Endometrium (tissue), 2 donors: ENCODE data around the gene GPD2.

Source experiments
- FAIRE-seq: peaks from 2 replicates; lab custom pipeline; 2012; peaks lifted over from hg19 to GRCh38; lab: Jason Lieb, UNC
- donor health status: control.
- donor health status: control.

The GPD2 gene

DNA sequence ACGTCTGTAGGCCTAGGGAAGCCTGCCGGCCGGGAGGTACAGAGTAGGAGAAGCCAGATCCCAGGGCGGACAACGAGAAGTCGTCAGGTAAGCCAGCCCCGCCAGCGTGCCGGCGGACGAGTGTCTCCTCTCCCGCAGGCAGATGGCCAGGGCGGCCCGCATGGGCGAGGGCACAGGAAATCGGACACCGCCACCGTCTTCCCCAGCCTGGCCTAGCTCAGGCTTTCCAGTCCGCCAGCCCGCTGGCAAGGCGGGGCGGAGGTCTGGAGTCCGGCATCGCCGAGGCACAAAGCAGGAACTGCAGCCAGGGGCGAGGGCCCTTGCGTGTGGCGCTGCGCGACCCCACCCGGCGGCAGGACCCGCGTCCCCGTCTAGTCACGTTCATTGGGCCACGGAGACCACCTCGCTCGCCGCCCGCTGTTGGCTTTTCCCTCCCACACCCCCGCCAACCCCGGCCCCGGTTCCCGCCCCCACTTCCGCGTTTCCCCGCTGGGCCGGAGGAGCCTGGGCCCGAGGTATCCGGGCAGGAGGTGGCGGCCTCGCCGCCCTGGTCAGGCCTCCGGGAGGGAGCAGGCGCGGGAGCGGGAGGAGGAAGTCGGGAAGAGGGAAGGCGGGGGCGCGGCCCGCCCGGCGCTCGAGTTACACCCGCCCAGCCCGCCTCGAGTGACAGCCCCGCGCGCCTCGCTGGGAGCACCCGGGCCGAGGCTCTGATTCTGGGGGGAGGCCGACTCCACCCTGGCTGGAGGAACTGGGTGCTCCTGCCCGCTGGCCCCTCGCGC, at the start of gene GPD2:
TSS of gene GPD2 (plus strand) at position 662 of the 779 bp plus-strand sequence. CDS start 39,727 bp downstream, outside the sequence.
- no peak for FAIRE-seq

DNA sequence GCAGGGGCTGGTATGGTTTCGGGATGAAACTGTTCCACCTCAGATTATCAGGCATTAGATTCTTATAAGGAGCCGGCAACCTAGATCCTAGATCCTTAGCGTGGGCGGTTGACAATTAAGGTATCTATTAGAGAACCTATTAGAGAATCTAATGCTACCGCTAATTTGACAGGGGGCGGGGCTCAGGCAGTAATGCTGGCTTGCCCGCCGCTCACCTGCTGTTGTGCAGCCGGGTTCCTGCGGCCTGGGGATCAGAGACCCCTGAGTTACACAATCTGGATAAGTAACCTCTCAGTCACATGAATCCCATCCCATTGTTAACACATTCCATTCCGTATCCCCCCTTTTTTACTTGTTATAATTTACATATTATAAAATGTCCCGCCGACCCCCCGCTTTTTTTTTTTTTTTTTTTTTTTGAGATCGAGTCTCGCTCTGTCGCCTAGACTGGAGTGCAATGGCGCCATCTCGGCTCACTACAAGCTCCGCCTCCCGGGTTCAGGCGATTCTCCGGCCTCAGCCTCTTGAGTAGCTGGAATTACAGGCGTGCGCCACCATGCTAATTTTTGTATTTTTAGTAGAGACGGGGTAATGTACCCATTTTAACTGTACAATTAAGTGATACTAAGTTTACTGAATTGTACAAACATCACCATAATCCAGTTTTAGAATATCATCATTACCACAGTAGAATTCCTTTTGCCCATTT, 42.0 kb upstream of the GPD2 start:
- no peak for FAIRE-seq

DNA sequence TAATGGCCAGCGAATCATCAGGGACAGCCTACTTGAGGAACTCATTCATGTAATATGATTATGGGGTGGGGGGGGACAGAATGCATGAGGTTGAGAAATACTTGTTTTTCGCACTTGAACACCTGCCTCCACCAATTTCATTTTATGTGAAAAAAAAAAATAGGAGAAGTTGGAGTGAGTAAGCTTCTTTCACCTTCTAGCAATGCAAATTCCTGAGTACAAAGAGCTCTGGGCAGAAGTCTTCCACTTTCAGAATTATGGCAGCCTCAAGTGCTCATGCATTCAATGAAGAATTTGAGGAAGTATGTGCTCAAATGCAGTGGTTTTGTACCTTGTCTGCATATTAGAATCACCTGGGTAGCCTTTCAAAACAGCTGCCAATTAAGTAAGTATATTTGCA, 40.1 kb upstream of the GPD2 start:
- no peak for FAIRE-seq

DNA sequence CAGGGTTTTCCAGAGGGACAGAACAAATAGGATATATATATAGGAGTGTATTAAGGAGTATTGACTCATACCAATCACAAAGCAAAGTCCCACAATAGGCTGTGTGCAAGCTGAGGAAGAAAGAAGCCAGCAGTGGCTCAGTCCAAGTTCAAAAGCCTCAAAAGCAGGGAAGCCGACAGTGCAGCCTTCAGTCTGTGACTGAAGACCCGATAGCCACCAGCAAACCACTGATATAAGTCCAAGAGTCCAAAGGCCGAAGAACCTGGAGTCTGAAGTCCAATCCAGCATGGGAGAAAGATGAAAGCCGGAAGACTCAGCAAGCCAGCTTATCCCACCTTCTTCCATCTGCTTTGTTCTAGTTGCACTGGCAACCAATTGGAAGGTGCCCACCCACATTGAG, 39.0 kb upstream of the GPD2 start:
- no peak for FAIRE-seq

DNA sequence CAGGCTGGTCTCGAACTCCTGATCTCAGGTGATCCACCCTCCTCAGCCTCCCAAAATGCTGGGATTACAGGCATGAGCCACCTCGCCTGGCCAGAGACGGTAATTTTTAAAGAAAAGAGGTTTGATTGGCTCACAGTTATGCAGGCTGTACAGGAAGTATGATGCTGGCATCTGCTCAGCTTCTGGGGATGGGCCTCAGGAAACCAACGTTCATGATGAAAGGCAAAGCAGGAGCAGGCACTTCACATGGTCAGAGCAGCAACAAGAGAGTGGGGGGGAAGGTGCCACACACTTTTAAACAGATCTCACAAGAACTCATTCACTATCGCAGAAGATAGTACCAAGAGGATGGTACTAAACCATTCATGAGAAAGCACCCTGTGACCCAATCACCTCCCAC, 38.0 kb upstream of the GPD2 start:
- no peak for FAIRE-seq

DNA sequence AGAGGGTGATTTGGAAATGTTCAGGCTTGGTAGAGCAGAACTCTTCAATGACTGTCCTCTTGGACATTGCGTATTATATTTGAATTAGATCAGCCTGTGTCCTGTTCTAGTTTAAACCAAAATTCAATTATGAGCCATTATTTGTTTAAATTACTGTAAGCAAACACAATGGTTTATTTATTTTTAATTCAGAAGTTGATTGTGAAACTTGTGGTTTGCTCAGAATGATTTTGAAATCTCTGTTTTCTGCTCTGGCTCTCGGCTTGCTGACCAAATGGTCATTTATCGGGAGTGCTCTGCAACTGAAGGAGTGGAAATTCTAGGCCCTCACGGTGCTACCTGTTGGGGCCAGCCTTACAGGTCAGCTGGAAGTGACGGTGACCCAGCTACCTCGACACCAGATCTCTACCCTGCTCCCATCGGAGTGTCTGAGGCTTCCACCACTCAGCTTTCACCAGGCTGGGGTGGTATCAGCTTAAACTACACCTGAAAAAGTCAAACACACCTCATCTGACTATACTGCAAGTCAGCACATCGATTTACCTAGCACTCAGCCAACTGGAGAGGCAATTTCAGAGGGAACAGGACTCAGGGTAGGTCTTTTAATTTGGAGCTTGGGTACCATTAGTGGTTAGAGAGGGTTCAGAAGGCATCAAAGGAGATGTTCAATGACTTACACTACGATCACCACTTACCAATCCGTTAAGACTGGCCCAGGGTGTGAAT, 36.8 kb upstream of the GPD2 start:
- FAIRE-seq = no peak

DNA sequence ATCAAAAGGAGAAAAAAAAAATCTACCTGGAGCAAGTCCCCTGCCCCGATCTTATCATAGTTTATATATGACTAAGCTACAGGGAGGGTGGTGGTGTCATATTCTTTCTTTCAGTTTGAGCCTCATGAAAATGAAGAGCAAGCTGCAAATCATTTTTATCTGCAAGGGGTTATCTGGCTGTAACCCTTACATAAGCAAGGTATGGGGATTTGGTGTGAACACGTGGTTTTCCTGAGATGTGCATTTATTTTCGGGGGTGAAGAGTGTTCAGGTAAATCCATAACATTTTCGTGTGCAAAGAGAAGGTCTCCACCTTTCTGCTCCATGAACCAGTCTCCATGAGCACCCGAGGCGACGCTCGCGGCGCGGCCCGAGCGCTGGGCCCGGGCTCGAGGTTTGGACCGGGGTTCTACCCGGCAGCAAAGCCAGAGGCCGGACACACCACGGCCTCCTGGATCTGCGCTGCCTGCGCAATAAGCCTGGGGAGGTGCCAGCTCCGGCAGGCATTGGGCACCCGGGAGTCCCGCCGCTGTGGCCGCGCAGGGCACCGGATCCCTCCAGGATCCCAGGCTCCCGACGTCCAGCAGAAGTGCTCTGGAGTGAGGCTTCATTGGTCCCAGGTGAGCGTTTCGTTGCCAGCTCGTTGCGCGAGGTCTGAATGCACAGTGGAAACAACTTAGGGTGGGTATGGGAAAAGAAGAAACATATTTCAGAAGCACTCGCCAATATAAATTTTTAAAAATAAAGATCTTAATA, 36.1 kb upstream of the GPD2 start:
- no peak for FAIRE-seq

DNA sequence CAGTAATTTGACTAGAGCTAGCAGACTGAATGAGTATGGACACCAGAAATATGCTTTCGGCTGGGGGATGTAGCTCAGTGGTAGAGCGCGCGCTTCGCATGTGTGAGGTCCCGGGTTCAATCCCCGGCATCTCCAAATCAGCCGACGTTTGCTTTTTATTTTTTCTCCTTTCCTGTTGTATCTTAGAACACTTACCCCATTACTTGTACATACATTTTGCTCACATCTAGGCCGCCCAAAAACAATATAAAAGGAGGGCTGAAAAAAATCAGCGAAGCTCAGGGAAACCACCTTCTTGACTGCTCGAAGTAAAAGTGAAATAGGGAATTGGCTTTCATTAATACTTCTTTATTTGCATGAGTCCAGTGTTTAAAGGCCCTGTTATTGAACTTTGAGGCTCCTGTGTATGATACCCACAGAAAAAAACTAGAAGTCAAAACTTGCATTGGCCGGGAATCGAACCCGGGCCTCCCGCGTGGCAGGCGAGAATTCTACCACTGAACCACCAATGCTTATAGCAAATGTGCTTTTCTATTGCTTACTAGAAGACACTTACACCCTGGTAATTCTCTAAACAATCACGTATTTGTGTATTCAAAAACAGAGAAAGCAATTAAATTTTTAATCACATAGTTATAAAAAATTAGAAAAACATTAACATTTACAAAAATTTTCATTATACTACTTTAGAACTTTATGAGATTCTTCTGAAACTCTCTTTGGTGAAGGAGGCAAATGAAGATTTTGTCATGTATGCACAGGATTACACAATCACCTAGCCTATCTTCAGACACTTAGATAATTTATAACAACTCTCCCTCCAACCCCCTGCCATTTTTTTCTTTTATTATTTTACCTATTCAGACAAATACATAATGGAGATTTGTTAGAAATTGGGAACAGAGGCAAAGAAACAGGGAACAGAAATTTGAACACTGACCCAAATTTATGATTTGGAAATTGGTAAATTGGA, 35.2 kb upstream of the GPD2 start:
- FAIRE-seq = peak; percentile 58

DNA sequence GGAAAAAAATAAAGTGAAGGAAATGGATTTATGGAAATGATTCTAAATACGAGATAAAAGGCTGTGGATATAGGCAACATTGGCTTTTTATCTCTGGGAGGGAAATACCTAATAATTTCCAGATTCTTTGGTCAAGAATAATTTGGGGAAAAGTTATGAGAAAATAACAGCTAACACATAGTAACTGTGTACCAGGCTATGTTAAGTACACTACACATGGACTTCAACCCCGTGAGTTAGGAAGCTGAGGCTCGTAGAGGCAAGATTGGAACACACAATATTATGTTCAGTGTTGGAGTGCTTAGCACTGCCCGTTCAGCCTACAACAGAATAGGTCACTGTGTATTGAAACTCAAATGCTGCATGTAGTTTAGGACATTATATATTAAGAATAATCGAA, 34.3 kb upstream of the GPD2 start:
- no peak for FAIRE-seq

DNA sequence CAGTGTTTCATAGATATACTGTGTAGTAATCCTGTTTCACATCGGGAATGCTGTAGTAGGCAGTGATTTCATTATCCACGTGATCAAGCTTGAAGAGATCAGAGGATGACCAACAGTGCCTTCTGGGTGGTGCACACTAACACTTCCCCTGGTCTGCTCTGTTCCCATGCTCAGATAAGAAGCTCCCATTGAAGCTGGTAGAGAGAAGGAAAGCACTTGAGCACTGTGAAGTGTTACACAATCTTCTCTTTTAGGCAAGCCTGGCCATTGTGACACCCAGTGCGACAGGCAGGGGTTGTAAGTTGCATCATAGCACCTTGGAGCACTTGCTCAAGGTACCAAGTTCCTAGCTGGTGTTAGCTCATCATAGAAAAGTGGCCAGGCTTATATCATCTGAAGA, 30.6 kb upstream of the GPD2 start:
- FAIRE-seq = no peak

DNA sequence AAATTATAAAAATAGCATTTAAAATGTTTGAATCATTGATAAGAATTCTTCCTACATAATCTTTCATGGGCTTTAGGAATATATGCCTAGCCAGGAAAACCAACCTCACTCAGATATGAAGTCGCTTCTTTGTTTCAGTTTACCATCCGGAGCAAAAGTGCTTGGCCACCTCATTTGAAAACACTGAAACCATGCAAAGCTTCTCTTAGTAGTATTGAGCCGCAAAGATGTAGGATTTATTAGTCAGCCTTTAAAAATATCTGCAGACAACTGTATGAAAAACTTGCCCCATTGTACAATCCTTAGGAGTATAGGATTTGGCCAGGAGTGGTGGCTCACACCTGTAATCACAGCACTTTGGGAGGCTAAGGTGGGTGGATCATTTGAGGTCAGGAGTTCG, 24.3 kb upstream of the GPD2 start:
- FAIRE-seq = no peak

DNA sequence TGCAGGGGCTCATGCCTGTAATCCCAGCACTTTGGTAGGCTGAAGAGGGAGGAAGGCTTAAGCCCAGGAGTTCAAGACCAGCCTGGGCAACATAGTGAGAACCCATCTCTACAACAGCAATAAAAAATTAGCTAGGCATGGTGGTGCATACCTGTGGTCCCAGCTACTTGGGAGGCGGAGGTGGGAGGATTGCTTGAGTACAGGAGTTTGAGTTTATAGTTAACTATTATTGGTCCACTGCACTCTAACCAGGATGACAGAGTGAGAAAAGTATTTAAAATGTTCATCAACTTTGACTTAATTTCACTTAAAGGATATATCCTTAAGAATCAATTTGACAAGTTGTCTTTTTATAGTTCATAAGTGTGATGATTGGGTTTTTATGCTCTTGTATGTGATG, 14.3 kb upstream of the GPD2 start:
- FAIRE-seq = no peak

DNA sequence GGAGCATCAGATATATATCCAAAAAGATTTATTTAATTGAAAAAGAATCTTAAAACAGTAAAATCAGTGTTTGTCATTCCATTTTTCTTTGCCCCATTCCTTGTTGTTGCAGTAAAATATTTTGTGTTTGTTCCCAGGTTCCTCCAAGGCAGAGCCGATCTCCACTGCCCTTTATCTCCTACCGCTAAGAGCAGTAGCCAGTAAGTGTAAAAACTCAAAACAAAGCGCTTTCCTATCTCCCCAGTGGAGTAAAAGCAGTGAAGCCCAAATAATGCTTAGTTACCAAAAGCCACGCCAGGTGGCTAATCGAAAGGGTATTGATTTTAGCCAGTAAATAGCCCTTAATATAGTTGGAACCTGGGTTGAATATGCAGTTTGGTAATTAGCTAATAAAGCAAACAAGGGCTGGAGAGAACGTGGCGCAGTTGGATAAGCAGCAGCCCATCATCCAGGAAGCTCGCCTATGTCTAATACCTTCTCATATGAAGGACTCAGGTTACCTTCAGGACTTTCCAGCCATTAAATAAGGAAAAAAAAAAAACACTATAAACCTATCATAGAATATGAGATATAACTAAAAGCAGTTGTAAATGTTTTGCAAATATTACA, 12.4 kb upstream of the GPD2 start:
- no peak for FAIRE-seq

DNA sequence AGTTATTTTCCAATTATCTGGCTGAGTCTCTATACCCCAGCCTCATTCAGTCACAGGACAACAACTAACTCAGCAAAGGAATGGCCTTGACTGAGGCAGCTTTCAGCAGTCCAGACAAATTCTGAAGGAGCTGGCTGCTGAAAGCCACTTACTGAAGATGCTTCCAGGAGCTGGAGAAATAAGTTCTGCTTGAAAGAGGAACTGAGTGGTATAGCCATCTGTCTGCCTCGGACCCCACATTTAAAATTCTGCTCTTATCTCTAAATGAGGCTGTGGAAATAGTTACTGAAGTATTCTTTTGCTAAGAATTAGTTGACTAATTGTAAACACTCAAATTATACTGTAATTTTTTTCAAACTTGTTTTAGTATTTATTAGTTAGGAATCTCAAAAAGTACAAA, 9.1 kb upstream of the GPD2 start:
- FAIRE-seq = no peak

DNA sequence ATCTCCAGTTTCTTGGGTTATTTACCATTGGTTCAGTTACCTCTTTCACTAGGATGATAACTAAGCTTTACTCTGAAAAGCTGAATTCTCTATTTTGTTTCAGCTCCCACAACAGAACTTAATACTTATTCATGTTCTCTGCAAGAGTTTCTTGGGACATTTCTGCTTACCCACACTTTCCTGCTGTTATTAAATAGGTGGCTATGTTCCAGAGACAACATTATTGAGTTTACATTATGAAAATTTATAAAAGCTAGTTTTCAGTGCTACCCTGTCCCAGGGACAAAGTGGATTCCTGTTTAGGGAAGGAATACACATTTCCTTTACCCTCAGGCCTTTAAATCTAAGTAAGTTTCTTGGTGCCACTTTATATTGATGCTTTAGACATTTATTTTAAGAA, 7.0 kb upstream of the GPD2 start:
- FAIRE-seq = no peak

DNA sequence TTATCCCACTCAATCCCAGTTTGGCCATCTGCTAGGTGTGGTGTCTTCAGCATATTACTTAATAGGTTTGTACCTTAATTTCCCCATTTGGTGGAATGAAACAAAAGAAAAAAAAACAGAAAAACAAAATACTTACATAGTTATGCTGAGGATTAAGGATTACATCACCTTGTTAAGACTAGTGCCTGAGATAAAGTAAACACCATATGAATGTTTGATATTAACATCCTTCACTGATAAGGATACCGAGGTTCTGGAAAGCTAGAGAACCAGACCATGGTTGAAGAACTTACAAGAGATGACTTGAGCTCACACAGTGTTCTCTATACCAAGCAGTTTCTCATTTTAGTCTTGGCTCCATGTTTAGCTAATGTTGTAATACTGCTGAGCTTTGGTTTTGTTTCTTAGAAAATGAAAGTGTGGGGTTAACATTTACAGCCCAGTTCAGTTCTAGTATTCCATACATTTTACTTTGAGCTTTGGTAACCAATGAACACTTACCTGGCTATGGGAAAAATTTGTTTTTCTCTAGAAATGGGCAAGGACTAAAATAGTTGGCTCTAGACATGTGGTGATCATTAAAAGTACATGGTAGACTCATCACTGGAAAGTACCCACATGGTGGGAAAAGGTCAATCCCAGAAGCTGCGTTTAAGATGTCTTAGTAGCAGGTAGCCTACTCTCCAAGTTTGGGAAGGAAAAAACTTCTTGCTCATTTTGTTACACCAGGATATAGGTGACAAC, 5.8 kb upstream of the GPD2 start:
- no peak for FAIRE-seq

DNA sequence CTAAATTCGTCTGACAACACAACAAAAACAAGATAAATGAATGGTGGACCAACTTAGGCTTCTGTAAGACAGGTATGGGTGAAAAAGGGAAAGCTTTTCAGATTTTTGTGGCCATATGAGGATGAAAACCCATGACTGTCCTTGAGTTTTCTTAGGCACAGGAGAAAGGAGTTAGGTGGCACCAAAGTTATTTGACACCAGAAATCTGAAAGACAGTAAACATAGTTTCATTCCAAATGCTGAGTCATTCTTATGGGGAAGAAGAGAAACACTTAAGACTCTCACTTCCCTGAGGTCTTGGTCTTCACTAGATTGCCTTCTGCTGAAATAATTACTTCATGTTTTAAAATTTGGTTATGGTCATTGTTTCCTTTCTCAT, 5.2 kb upstream of the GPD2 start:
- FAIRE-seq = no peak

DNA sequence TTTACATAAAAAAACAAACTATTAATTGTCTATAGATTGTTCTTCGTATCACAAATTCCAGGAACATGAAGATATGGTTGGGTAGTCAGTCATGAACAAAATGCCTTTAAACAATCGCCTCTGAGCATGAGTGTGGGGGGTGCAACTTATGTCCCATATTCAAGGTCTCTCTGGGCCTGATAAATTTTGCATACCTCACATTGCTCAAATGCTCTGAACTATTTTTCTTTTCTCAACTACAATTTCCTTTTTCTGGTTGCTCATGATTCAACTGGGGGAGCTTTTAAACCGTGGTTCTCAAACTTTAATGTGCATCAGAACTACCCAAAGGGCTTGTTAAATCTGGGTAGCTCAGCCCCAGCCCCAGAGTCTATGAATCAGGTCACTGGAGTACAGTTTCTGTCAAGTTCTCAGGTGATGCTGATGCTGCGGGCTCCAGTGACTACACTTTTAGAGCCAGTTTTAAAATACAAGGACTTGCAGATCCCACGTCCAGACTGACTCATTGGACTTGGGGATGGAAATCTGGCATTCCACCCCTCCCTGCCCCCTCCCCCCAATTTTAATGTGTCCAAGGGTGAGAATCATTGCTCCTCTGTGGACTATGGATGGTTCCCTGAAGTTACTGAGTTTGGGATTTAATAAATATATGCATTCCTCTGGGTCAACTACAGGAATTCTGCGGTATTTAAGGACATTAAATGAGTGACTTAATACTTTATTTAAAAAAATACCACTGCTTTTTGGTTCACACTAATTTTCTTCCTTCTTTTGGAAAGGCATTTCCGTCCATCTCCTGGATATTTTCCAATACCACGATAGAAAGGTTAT, 1.5 kb upstream of the GPD2 start:
- no peak for FAIRE-seq

DNA sequence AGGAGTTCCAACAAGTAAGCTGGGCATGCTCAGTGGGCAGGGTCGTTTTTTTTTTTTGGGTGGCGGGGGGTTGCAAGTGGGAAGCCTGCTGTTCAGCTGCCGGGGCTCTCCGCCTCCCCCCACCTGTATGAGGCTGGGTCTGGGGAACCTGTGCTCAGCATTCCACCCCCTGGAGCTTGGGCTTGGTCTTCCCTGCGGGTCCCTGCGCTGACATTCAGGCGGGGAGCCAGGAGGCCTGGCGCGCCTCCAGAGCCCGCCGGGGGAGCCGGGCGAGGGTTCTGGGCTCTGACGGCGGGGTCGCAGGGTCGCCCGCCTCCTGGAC, 822 bp upstream of the GPD2 start:
- FAIRE-seq = no peak
